MM.1S (cell line): ENCODE data around the gene SLC25A41.

Experiments
- DNase-seq: peaks from one replicate; pipeline ENCODE4 v3.0.0-alpha.2; 2015
- H2AFZ ChIP-seq: fragments of 300-600 bp; sonication (generic); 2 replicates; pipeline ENCODE4 v1.6.0; 2016; ENCODE audit warnings: antibody characterized with exemption, low read length
- H3F3A ChIP-seq: fragments of 300-600 bp; sonication (generic); 2 replicates; pipeline ENCODE4 v1.6.1; 2016; ENCODE audit warnings: mild to moderate bottlenecking, antibody characterized with exemption, low read length, moderate library complexity, mixed read lengths; ENCODE audit not compliant: insufficient read depth
- H3K27ac ChIP-seq: fragments of 300-600 bp; sonication (generic); 2 replicates; pipeline ENCODE4 v1.5.1; 2016; ENCODE audit warnings: mild to moderate bottlenecking, low read length
- H3K27me3 ChIP-seq: fragments of 300-600 bp; sonication (generic); replicated peaks from 2 replicates; pipeline ENCODE4 v1.6.0; 2016; ENCODE audit warnings: low read length; ENCODE audit not compliant: insufficient read depth
- H3K36me3 ChIP-seq: fragments of 300-600 bp; sonication (generic); replicated peaks from 2 replicates; pipeline ENCODE4 v1.6.1; 2016; ENCODE audit warnings: mild to moderate bottlenecking, low read length, mixed read lengths; ENCODE audit not compliant: insufficient read depth
- H3K4me1 ChIP-seq: fragments of 300-600 bp; sonication (generic); 2 replicates; pipeline ENCODE4 v1.6.1; 2016; ENCODE audit warnings: low read length, mixed read lengths
- H3K4me2 ChIP-seq: fragments of 300-600 bp; sonication (generic); 2 replicates; pipeline ENCODE4 v1.6.0; 2016; ENCODE audit warnings: low read depth, low read length
- H3K4me3 ChIP-seq: fragments of 300-600 bp; sonication (generic); 2 replicates; pipeline ENCODE4 v1.5.1; 2016; ENCODE audit warnings: low read length, mixed read lengths
- H3K79me2 ChIP-seq: fragments of 300-600 bp; sonication (generic); 2 replicates; pipeline ENCODE4 v1.6.1; 2016; ENCODE audit warnings: mixed run types, low read length, mixed read lengths
- H3K9ac ChIP-seq: fragments of 300-600 bp; sonication (generic); 2 replicates; pipeline ENCODE4 v1.6.1; 2016; ENCODE audit warnings: low read length, mixed read lengths
- H3K9me2 ChIP-seq: fragments of 300-600 bp; sonication (generic); replicated peaks from 2 replicates; pipeline ENCODE4 v1.6.1; 2016; ENCODE audit warnings: mild to moderate bottlenecking, low read length, mixed read lengths; ENCODE audit not compliant: insufficient read depth
- H3K9me3 ChIP-seq: fragments of 300-600 bp; sonication (generic); replicated peaks from 2 replicates; pipeline ENCODE4 v1.6.1; 2016; ENCODE audit warnings: mild to moderate bottlenecking, low read length, mixed read lengths; ENCODE audit not compliant: insufficient read depth
- H4K20me1 ChIP-seq: fragments of 300-600 bp; sonication (generic); 2 replicates; pipeline ENCODE4 v1.6.1; 2016; ENCODE audit warnings: mild to moderate bottlenecking, low read length, moderate library complexity, mixed read lengths; ENCODE audit not compliant: insufficient read depth
- CTCF ChIP-seq: fragments of 300-600 bp; sonication (generic); IDR thresholded peaks from 2 replicates; pipeline ENCODE4 v1.5.1; 2016; ENCODE audit warnings: antibody characterized with exemption, low read length, mixed read lengths
- EZH2 ChIP-seq: fragments of 300-600 bp; sonication (generic); optimal IDR thresholded peaks from 2 replicates; pipeline ENCODE3; 2017; ENCODE audit warnings: low read depth, mild to moderate bottlenecking, antibody characterized with exemption, low read length, mixed read lengths
- EZH2phosphoT487 ChIP-seq: fragments of 300-600 bp; sonication (generic); IDR thresholded peaks from 2 replicates; pipeline ENCODE4 v1.6.1; 2018; ENCODE audit warnings: antibody characterized with exemption, low read length

SLC25A41 gene

GRCh38 chr19:6412447-6413091 is 21.0 kb downstream of the SLC25A41 start:
- Histone ChIP-seq H3K9me2 (no peaks in the 10 kb centered on the region), H3K27ac (no peak overlapping the region), H3K9ac (no peak overlapping the region), H3K4me2 (no peak overlapping the region), H3F3A (peaks cover 13% of the 10 kb centered on the region; the same call in 1 of the 2 replicates), H2AFZ (no peak overlapping the region), H3K36me3 (peaks cover 19% of the 10 kb centered on the region), H3K4me1 (no peaks in the 10 kb centered on the region), H3K27me3 (no peaks in the 10 kb centered on the region), H3K9me3 (no peaks in the 10 kb centered on the region), H3K4me3 (no peak overlapping the region), H3K79me2 (peaks cover 5% of the 10 kb centered on the region), H4K20me1 (peaks cover 5% of the 10 kb centered on the region; the same call in 1 of the 2 replicates)
- peak; percentile 45 for DNase-seq
- TF ChIP-seq EZH2phosphoT487 (no peak), CTCF (peak; percentile 65), EZH2 (no peak)

GRCh38 chr19:6412061-6412446 is 21.5 kb downstream of the SLC25A41 start:
- H3K27me3 ChIP-seq, result no peaks in the 10 kb centered on the region
- no peaks in the 10 kb centered on the region for H3K79me2 ChIP-seq
- H2AFZ ChIP-seq, result no peak overlapping the region
- no peaks in the 10 kb centered on the region for H3K9me3 ChIP-seq
- H3K9ac ChIP-seq, result no peak overlapping the region
- peaks cover 13% of the 10 kb centered on the region; the same call in 1 of the 2 replicates for H3F3A ChIP-seq
- H3K4me3 ChIP-seq, result no peak overlapping the region
- no peak overlapping the region for H3K4me2 ChIP-seq
- no peak for DNase-seq
- H3K9me2 ChIP-seq, result no peaks in the 10 kb centered on the region
- TF ChIP-seq CTCF (no peak), EZH2 (no peak), EZH2phosphoT487 (no peak)
- H3K36me3 ChIP-seq, result peaks cover 14% of the 10 kb centered on the region
- H4K20me1 ChIP-seq, result peaks cover under 1% of the 10 kb centered on the region; the same call in 1 of the 2 replicates
- H3K4me1 ChIP-seq, result no peaks in the 10 kb centered on the region
- no peak overlapping the region for H3K27ac ChIP-seq

- H3F3A ChIP-seq, result peaks cover 8% of the 10 kb centered on the region; the same call in 1 of the 2 replicates
- H3K4me1 ChIP-seq, result no peaks in the 10 kb centered on the region
- no peak overlapping the region for H2AFZ ChIP-seq
- no peaks in the 10 kb centered on the region for H3K79me2 ChIP-seq
- H3K9me2 ChIP-seq, result no peaks in the 10 kb centered on the region
- DNase-seq, result no peak
- no peaks in the 10 kb centered on the region; the same call in 1 of the 2 replicates for H4K20me1 ChIP-seq
- TF ChIP-seq EZH2phosphoT487 (no peak), EZH2 (no peak), CTCF (no peak)
- no peak overlapping the region for H3K4me2 ChIP-seq
- H3K36me3 ChIP-seq, result 0 out of 2 replicates have a peak, but pooled peaks cover 2% of the 10 kb centered on the region
- H3K27me3 ChIP-seq, result no peaks in the 10 kb centered on the region
- no peak overlapping the region for H3K27ac ChIP-seq
- no peak overlapping the region for H3K4me3 ChIP-seq
- no peaks in the 10 kb centered on the region for H3K9me3 ChIP-seq
- H3K9ac ChIP-seq, result no peak overlapping the region
Measured at GRCh38 chr19:6409346-6409745, 24.2 kb downstream of the SLC25A41 start.
